Measurements from ENCODE around the gene ISL2.
"Not testable (repeated sequence)": the region's sequence is repeated elsewhere in the genome, so short reads cannot be mapped to it uniquely, and the experiment has no call there.

ISL2 gene

DNA sequence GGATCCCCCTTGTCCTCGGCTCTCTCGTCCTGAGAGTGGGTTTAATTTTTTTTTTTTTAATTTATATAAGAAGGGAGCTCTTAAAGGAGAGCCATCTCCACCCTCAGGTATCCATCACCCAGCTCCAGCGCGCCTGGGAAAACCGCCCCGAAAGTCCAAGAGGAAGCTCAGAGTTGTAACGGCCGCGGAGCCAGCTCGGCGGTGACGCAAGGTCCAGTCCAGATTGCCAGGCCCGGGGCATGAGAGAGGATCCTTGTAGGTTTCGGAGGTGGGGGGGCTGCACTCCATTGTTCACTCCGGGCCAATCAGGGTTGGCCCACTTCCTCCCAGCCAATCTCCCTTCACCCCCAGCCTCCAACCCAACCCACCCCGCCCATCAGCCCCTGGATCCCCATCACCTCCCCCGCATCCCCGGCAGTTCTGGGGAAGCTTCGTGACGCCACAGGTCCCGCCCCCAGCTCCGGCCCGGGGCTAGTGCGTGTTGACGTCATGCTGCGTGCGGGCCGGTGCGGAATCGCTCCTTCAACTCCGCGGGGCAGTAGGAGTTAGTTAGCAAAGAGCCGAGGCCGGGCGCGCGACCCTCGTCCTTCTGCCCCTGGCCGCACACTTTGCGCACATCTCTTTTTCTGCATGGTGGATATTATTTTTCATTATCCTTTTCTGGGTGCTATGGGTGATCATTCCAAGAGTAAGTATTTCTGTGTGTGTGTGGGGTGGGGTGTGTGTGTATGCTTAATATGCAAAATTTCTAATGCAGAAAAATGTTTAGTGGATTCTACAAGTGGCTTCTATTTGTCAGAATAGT lies at the start of gene ISL2:
Gene ISL2, plus strand, starts transcription at position 520 of the 805 bp plus-strand sequence. Its CDS starts 111 bp downstream, at position 631.
- DNase-seq (ENCODE audit: low spot score), result no peak

DNA sequence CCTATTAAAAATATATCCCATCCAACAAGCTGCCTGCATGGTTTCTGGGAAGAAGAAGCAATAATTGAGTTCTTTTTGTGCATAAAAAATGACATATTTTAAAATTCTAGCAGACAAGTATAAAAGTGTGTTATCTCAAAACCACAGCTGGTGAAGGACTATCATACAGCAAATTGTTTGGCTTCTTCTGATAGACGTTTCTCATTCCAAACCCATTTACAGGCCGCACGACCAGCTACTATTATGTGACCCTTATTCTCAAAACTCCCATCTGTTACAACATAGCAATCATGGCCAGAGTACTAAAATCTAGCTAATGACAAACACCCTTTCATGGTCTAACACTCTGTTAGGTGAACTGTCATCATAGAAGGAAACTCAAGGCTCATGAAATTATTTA lies 47.0 kb upstream of the ISL2 start:
- DNase-seq (ENCODE audit: low spot score), result no peak

- peak; percentile 20 for DNase-seq (ENCODE audit: low spot score)
Measured at GRCh38 chr15:76293361-76293760, 43.2 kb upstream of the ISL2 start.

DNA sequence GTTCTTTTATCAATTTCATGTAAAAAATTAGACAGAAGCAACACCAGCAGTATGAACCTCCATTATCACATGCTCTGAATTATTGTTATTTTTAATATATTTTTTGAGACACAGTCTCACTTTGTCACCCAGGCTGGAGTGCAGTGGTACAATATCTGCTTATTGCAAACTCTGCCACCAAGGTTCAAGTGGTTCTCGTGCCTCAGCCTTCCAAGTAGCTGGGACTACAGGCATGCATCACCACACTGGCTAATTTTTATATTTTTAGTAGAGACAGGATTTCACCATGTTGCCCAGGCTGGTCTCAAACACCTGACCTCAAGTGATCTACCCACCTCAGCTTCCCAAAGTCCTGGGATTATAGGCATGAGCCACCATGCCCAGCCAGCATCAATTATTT lies 42.1 kb upstream of the ISL2 start:
- not testable (repeated sequence) for DNase-seq (ENCODE audit: low spot score)

GRCh38 chr15:76296849-76297248 lies 39.7 kb upstream of the ISL2 start:
- no peak for DNase-seq (ENCODE audit: low spot score)

DNA sequence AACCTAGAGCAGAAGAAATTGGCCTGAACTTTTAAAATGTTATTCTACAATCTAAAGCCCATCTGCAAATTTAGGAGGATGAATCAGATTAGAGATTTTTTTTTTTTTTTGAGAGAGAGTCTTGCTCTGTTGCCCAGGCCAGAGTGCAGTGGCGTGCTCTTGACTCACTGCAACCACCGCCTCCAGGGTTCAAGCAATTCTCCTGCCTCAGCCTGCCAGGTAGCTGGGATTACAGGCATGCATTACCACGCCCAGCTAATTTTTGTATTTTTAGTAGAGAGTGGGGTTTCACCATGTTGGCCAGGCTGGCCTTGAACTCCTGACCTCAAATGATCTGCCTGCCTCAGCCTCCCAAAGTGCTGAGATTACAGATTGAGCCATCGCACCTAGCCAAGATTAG lies 38.6 kb upstream of the ISL2 start:
- not testable (repeated sequence) for DNase-seq (ENCODE audit: low spot score)

GRCh38 chr15:76298986-76299385 lies 37.6 kb upstream of the ISL2 start:
- no peak for DNase-seq (ENCODE audit: low spot score)

DNA sequence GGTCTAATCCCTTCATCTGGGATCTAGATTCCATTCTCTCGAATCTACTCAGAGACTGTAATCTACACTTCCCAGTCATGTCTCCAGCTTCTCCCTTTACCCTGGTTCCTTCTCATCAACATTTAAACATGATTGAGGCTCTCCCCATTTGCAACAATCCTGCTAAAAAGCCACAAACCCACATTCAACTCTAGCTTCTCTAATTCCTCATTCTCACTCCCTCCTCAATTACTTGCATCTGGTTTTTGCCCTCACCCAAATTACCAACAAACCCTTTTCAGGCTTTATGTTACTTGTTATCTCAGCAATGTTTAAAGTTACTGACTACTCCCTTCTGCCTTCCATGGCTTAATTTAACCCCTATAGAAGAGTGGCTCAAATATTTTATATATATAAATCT lies 36.8 kb upstream of the ISL2 start:
- no peak for DNase-seq (ENCODE audit: low spot score)

DNA sequence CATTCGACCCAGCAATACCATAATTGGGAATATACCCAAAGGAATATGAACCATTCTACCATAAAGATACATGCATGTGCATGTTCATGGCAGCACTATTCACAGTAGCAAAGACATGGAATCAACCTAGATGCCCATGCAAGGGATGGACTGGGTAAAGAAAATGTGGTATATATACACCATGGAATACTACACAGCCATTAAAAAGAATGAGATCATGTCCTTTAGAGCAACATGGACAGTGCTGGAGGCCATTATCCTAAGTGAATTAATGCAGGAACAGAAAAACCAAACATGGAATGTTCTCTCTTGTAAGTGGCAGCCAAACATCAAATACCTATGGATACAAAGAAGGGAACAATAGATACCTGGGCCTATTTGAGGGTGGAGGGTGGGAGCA lies 32.7 kb upstream of the ISL2 start:
- DNase-seq (ENCODE audit: low spot score), result no peak

DNA sequence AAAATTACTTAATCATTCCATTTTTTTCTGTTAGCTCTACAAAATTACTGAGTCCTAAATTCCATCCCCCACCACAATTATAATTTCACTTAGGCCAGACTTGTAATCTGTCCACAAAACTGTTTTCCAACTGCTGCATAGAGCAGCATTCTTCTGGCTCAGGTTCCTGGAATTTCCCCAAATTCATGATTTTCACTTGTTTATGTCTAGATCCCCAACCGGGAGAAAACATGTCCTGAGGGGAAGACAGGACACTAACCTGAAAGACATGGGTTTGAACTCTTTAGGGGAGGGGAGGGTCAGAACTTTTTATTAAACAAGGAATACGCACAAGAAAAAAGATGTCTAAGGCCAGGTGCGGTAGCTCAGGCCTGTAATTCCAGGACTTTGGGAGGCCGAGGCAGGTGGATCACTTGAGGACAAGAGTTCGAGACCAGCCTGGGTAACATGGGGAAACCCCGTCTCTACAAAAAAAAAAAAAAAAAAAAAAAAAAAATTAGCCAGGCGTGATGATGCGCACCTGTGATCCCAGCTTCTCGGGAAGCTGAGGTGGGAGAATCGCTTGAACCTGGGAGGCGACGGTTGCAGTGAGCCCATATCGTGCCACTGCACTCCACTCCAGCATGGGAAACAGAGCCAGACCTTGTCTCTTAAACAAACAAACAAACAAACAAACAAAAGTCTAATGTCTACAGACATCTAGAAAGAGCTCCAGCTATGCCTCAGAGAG lies 26.8 kb upstream of the ISL2 start:
- no peak for DNase-seq (ENCODE audit: low spot score)

GRCh38 chr15:76310475-76311099 lies 26.0 kb upstream of the ISL2 start:
- DNase-seq (ENCODE audit: low spot score), result peak; percentile 26

GRCh38 chr15:76311100-76311953 lies 25.2 kb upstream of the ISL2 start, which contains the start of gene ETFA:
Gene ETFA, minus strand, starts transcription at chr15:76311469. Its CDS starts 81 bp downstream, at chr15:76311388.
- DNase-seq (ENCODE audit: low spot score), result peak; percentile 95

GRCh38 chr15:76312540-76313174 lies 23.9 kb upstream of the ISL2 start:
- no peak for DNase-seq (ENCODE audit: low spot score)

GRCh38 chr15:76313175-76313567 lies 23.4 kb upstream of the ISL2 start:
- DNase-seq (ENCODE audit: low spot score), result not testable (repeated sequence)

- no peak for DNase-seq (ENCODE audit: low spot score)
Measured at GRCh38 chr15:76313731-76314130, 22.8 kb upstream of the ISL2 start.

GRCh38 chr15:76320012-76320411 lies 16.6 kb upstream of the ISL2 start:
- no peak for DNase-seq (ENCODE audit: low spot score)

DNA sequence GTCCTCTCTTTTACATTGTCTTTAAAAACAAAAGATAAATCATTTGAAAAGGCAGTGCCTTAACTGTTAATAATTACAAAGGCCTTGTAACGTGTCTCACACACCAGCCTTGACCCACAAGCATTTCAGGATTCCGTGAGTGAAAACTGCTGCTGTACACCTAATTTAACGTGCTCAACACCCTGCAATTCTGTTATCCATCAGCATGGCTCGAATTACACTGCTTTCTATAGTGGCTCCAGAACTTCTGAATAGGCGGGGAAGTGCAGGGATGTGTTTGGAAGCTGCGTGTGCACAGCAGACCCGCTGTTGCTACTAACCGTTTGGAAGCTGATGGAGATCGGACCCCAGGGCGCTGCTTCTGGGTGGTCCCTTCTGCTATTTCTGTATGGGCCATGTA lies 15.4 kb upstream of the ISL2 start:
- no peak for DNase-seq (ENCODE audit: low spot score)

- no peak for DNase-seq (ENCODE audit: low spot score)
Measured at GRCh38 chr15:76321602-76322001, 15.0 kb upstream of the ISL2 start.

GRCh38 chr15:76324066-76324465 lies 12.5 kb upstream of the ISL2 start:
- no peak for DNase-seq (ENCODE audit: low spot score)

GRCh38 chr15:76325704-76326103 lies 10.9 kb upstream of the ISL2 start:
- no peak for DNase-seq (ENCODE audit: low spot score)

Data from RKO (cell line).